ENCODE data around the gene DBNL. TPM values are rescaled to one million over a fixed set of nuclear protein-coding genes. Genes with fewer than 3 reads are reported as not detected.

Gene DBNL
- total RNA-seq, 4 donors from 2014 or later: 95.7 to 133 (median 98.2) TPM

GRCh38 chr7:44110719-44111635 lies 66.5 kb downstream of the DBNL start:
- no peak for DNase-seq (ENCODE audit: low spot score in 2 of 2)
- Histone ChIP-seq H3K36me3 (peaks cover 78% of the 10 kb centered on the region), H3K27me3 (no peaks in the 10 kb centered on the region), H3K27ac (no peak overlapping the region), H3K9me3 (no peaks in the 10 kb centered on the region), H3K4me1 (peaks cover 18% of the 10 kb centered on the region), H3K4me3 (no peak overlapping the region)
- TF ChIP-seq EP300 (IDR thresholded peaks at IDR 0.05): no peak
- no peak for TF ChIP-seq POLR2AphosphoS5 (IDR thresholded peaks at IDR 0.05)
- TF ChIP-seq CTCF (IDR thresholded peaks at IDR 0.05): no peak
- TF ChIP-seq POLR2A (IDR thresholded peaks at IDR 0.05): no peak
- WGBS: 52% methylated on average over 13 of the region's 27 CpGs

Other genes with a start within 250 kb of the DBNL start
- 100 to 1,000 TPM in 2 of 4 donors, 10 to 100 TPM in 2; 65.1 to 111 (median 95.6) TPM for gene MRPS24, start 175.2 kb upstream of the DBNL start, total RNA-seq
- gene URGCP, start 138.1 kb upstream of the DBNL start, total RNA-seq: 10 to 100 TPM; 36.3 to 60.3 (median 39.6) TPM
- 10 to 100 TPM; 13.6 to 29.1 (median 17.2) TPM for gene UBE2D4, start 118.3 kb upstream of the DBNL start, total RNA-seq
- not detected for gene SPDYE1, start 46.8 kb upstream of the DBNL start, total RNA-seq
- 1 to 10 TPM in 2 of 4 donors, not detected in 2; 2.3 to 5.0 TPM for gene PGAM2, start 20.9 kb downstream of the DBNL start, total RNA-seq
- gene POLM, start 37.8 kb downstream of the DBNL start, total RNA-seq: 10 to 100 TPM; 38.0 to 77.6 (median 56.9) TPM
- 10 to 100 TPM; 24.3 to 74.0 (median 43.3) TPM for gene AEBP1, start 59.6 kb downstream of the DBNL start, total RNA-seq
- 10 to 100 TPM; 58.7 to 80.5 (median 66.1) TPM for gene POLD2, start 78.8 kb downstream of the DBNL start, total RNA-seq
- not detected for gene MYL7, start 96.6 kb downstream of the DBNL start, total RNA-seq
- gene GCK, start 144.7 kb downstream of the DBNL start, total RNA-seq: under 1 TPM in 1 of 4 donors, not detected in 3; 0.52 TPM
- gene YKT6, start 156.3 kb downstream of the DBNL start, total RNA-seq: 10 to 100 TPM; 40.6 to 52.1 (median 43.5) TPM